CD4-positive, CD25-positive, alpha-beta regulatory T cell (primary cell): Measurements from ENCODE around the gene NID1. TPM values are rescaled to one million over a fixed set of nuclear protein-coding genes. Genes with fewer than 3 reads are reported as not detected.
"Not testable (repeated sequence)": the region's sequence is repeated elsewhere in the genome, so short reads cannot be mapped to it uniquely, and the experiment has no call there.

ENCODE experiments used
- ATAC-seq, 2 donors: fragments of 150-1000 bp; cut with Tn5 transposase; one replicate each; pipeline ENCODE4 v1.10.0; 2021; ENCODE audit warnings: low read depth in 2 of 2, moderate number of reproducible peaks in 2 of 2, moderate library complexity in 1 of 2
- DNase-seq, 3 donors: peaks; one replicate each; pipeline versions ENCODE4 v3.0.0 to v3.0.0-alpha.2; 2012 to 2022; ENCODE audit warnings: mixed read lengths in 1 of 3
- H3K27ac ChIP-seq: one replicate; pipeline ENCODE4 v1.7.0; 2013; ENCODE audit warnings: mild to moderate bottlenecking, low read length; ENCODE audit not compliant: insufficient read depth, poor library complexity, severe bottlenecking
- H3K27me3 ChIP-seq: one replicate; pipeline ENCODE4 v1.7.0; 2013; ENCODE audit warnings: low read length; ENCODE audit not compliant: control insufficient read depth, insufficient read depth
- H3K36me3 ChIP-seq: one replicate; pipeline ENCODE4 v1.7.0; 2013; ENCODE audit warnings: mild to moderate bottlenecking, low read length, moderate library complexity; ENCODE audit not compliant: control insufficient read depth, insufficient read depth
- H3K4me1 ChIP-seq: 2 replicates; pipeline ENCODE4 v1.7.0; 2013; ENCODE audit warnings: mild to moderate bottlenecking, low read length; ENCODE audit not compliant: insufficient read depth, control insufficient read depth, poor library complexity, severe bottlenecking
- H3K4me3 ChIP-seq: one replicate; pipeline ENCODE4 v1.7.0; 2013; ENCODE audit warnings: low read depth, mild to moderate bottlenecking, low read length, moderate library complexity
- H3K9me3 ChIP-seq, 2 experiments: 1 replicate in 1 of 2; 2 replicates in 1 of 2; pipeline ENCODE4 v1.7.0; 2013; ENCODE audit warnings: low read length in 2 of 2, mild to moderate bottlenecking in 1 of 2, moderate library complexity in 1 of 2; ENCODE audit not compliant: control insufficient read depth in 2 of 2
- H3K27ac Mint-ChIP-seq, 3 donors: one replicate each; pipeline ENCODE4 v1.8.0; 2020 to 2022; ENCODE audit warnings: mild to moderate bottlenecking in 3 of 3, mixed read lengths in 3 of 3, moderate library complexity in 2 of 3
- H3K27me3 Mint-ChIP-seq: one replicate; pipeline ENCODE4 v1.8.0; 2022; ENCODE audit warnings: mild to moderate bottlenecking, mixed read lengths
- H3K36me3 Mint-ChIP-seq: one replicate; pipeline ENCODE4 v1.8.0; 2020; ENCODE audit warnings: mixed read lengths
- H3K4me1 Mint-ChIP-seq, 4 donors: one replicate each; pipeline ENCODE4 v1.8.0; 2020 to 2022; ENCODE audit warnings: mixed read lengths in 4 of 4, mild to moderate bottlenecking in 1 of 4
- H3K4me3 Mint-ChIP-seq, 4 donors: one replicate each; pipeline ENCODE4 v1.8.0; 2020 to 2022; ENCODE audit warnings: mild to moderate bottlenecking in 4 of 4, mixed read lengths in 4 of 4, moderate library complexity in 3 of 4
- H3K9me3 Mint-ChIP-seq, 7 donors: one replicate each; pipeline ENCODE4 v1.8.0; 2020 to 2022; ENCODE audit warnings: mixed read lengths in 7 of 7, mild to moderate bottlenecking in 3 of 7, moderate library complexity in 2 of 7
- polyA plus RNA-seq, 4 donors: library from polyadenylated mRNA; unstranded; fragments of 300-500 nt; fragmentation: Illumina TruSeq; gene quantifications; one replicate each; pipeline ENCODE4 v1.2.3, GENCODE V29; 2021
- total RNA-seq: library from RNA; stranded (reverse); gene quantifications from one replicate; pipeline ENCODE4 v1.2.3, GENCODE V29; 2022

NID1 gene
- total and polyA plus RNA-seq, 5 donors from 2014 or later: 0.10 TPM; not detected in 4

GRCh38 chr1:236078993-236079392, 14.1 kb upstream of the NID1 start:
- Mint-ChIP-seq H3K27me3 (no peaks in the 10 kb centered on the region), H3K9me3 (peaks cover 0 to 6% (median 3%) of the 10 kb centered on the region in 7 donors), H3K4me3 (no peak overlapping the region), H3K4me1 (no peaks in the 10 kb centered on the region), H3K36me3 (no peaks in the 10 kb centered on the region), H3K27ac (no peak overlapping the region)
- DNase-seq: no peak
- no peak overlapping the region for H3K4me3 ChIP-seq
- no peak for ATAC-seq
- H3K4me1 ChIP-seq: no peaks in the 10 kb centered on the region
- no peak overlapping the region for H3K27ac ChIP-seq
- H3K9me3 ChIP-seq: no peaks in the 10 kb centered on the region
- H3K36me3 ChIP-seq: no peaks in the 10 kb centered on the region
- H3K27me3 ChIP-seq: no peaks in the 10 kb centered on the region

GRCh38 chr1:236078077-236078476, 13.2 kb upstream of the NID1 start:
- not testable (repeated sequence) for DNase-seq, H3K9me3 Mint-ChIP-seq, H3K36me3 ChIP-seq, H3K27me3 ChIP-seq, H3K9me3 ChIP-seq, H3K4me3 Mint-ChIP-seq, H3K27me3 Mint-ChIP-seq, H3K4me1 ChIP-seq, H3K27ac ChIP-seq, H3K27ac Mint-ChIP-seq, ATAC-seq, H3K4me3 ChIP-seq, H3K4me1 Mint-ChIP-seq, H3K36me3 Mint-ChIP-seq

DNA sequence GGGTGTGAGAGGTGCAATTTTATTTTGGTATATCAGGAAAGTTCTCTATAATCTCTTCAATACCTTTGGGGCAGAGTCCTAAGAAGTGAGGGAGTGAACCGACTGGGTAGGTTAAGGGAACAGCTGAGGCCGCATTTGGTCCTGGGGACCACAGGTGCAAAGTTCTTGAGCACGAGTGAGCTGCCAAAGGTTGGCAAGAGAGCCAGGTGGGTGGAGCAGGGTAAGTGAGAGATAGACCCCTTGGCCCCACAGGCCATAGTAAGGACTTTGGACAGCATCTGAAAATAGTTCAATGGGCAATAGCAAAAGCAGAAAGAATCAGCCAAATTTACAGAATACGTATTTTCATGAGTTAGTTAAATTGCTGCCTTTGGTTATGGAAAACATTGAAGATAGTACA, 11.0 kb upstream of the NID1 start:
- Histone ChIP-seq H3K4me3 (no peak overlapping the region), H3K4me1 (no peaks in the 10 kb centered on the region), H3K27me3 (no peaks in the 10 kb centered on the region), H3K9me3 (no peaks in the 10 kb centered on the region), H3K27ac (no peak overlapping the region), H3K36me3 (no peaks in the 10 kb centered on the region)
- H3K4me3 Mint-ChIP-seq: peak overlapping the region in 1 of 4 donors; percentile 58
- peaks cover 0 to 6% (median 3%) of the 10 kb centered on the region in 7 donors for H3K9me3 Mint-ChIP-seq
- no peak for DNase-seq
- no peaks in the 10 kb centered on the region for H3K36me3 Mint-ChIP-seq
- peak overlapping the region in 1 of 3 donors; percentile 71 for H3K27ac Mint-ChIP-seq
- peaks cover 6% of the 10 kb centered on the region for H3K27me3 Mint-ChIP-seq
- H3K4me1 Mint-ChIP-seq: no peaks in the 10 kb centered on the region
- ATAC-seq: no peak

DNA sequence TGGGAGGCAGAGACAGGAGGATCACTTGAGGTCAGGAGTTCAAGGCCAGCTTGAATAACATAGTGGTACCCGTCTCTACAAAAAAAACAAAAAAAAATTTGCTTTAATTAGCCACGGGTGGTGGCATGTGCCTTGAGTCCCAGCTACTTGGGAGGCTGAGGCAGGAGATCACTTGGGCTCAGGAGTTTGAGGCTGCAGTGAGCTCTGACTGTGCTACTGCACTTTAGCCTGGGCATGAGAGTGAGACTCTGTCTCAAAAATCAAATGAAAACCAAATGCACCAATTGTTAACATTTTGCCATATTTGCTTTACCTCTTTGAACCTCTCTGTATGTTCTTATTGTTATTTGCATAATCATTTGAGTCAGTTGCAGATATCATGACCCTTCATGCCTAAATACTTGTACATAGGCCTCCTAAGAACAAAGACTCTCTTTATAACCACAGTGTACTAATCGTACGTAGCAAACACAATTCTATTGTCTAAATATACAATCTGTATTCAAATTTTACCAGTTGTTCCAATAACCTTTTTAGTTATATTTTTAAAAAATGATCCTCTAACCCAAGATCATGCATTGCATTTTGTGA, 8.5 kb upstream of the NID1 start:
- Mint-ChIP-seq H3K4me3 (no peak overlapping the region), H3K27me3 (peaks cover 6% of the 10 kb centered on the region), H3K27ac (no peak overlapping the region), H3K4me1 (no peaks in the 10 kb centered on the region), H3K9me3 (peaks cover 0 to 6% (median 2%) of the 10 kb centered on the region in 7 donors), H3K36me3 (no peaks in the 10 kb centered on the region)
- H3K36me3 ChIP-seq: no peaks in the 10 kb centered on the region
- no peaks in the 10 kb centered on the region for H3K4me1 ChIP-seq
- ATAC-seq (no peak), DNase-seq (no peak)
- no peak overlapping the region for H3K27ac ChIP-seq
- no peak overlapping the region for H3K4me3 ChIP-seq
- no peaks in the 10 kb centered on the region for H3K9me3 ChIP-seq
- H3K27me3 ChIP-seq: no peaks in the 10 kb centered on the region

GRCh38 chr1:236072001-236072400, 7.1 kb upstream of the NID1 start:
- no peaks in the 10 kb centered on the region for H3K4me1 ChIP-seq
- Mint-ChIP-seq H3K27me3 (peaks cover 9% of the 10 kb centered on the region), H3K27ac (no peak overlapping the region), H3K4me3 (no peak overlapping the region), H3K36me3 (no peaks in the 10 kb centered on the region), H3K4me1 (peaks cover 0 to 4% (median 2%) of the 10 kb centered on the region in 4 donors), H3K9me3 (peaks cover 0 to 4% (median 0%) of the 10 kb centered on the region in 7 donors)
- H3K9me3 ChIP-seq: no peaks in the 10 kb centered on the region
- no peak overlapping the region for H3K4me3 ChIP-seq
- H3K27me3 ChIP-seq: no peaks in the 10 kb centered on the region
- no peaks in the 10 kb centered on the region for H3K36me3 ChIP-seq
- DNase-seq (no peak), ATAC-seq (no peak)
- no peak overlapping the region for H3K27ac ChIP-seq

DNA sequence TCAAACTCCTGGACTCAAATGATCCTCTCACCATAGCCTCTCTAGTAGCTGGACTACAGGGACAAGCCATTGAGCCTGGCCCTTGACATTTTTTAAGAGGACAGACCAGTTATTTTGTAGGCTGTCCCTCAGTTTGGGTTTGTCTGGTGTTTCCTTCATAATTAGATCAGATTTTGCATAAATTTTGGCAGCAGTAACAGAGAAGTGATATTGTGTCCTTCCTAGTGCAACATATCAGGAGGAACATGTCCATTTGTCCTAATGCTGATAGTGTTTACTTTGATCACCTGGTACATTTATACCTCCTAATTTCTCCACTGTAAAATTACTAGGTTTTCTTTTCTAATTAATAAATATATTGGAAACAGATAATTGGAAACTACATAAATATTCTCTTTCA, 5.9 kb upstream of the NID1 start:
- ATAC-seq (no peak), DNase-seq (no peak)
- H3K27me3 ChIP-seq: peaks cover 4% of the 10 kb centered on the region
- H3K4me1 ChIP-seq: peaks cover 8% of the 10 kb centered on the region
- peaks cover 0 to 2% (median 0%) of the 10 kb centered on the region in 7 donors for H3K9me3 Mint-ChIP-seq
- no peaks in the 10 kb centered on the region for H3K9me3 ChIP-seq
- H3K4me1 Mint-ChIP-seq: peaks cover 5 to 15% (median 14%) of the 10 kb centered on the region in 4 donors
- H3K36me3 ChIP-seq: no peaks in the 10 kb centered on the region
- H3K36me3 Mint-ChIP-seq: no peaks in the 10 kb centered on the region
- no peak overlapping the region for H3K27ac ChIP-seq
- H3K27me3 Mint-ChIP-seq: peaks cover 21% of the 10 kb centered on the region
- H3K4me3 Mint-ChIP-seq: no peak overlapping the region
- H3K4me3 ChIP-seq: no peak overlapping the region
- no peak overlapping the region for H3K27ac Mint-ChIP-seq

- Mint-ChIP-seq H3K27ac (no peak overlapping the region), H3K4me1 (peaks cover 5 to 19% (median 14%) of the 10 kb centered on the region in 4 donors), H3K27me3 (peaks cover 24% of the 10 kb centered on the region), H3K9me3 (peaks cover 0 to 2% (median 0%) of the 10 kb centered on the region in 7 donors), H3K36me3 (no peaks in the 10 kb centered on the region), H3K4me3 (no peak overlapping the region)
- Histone ChIP-seq H3K36me3 (no peaks in the 10 kb centered on the region), H3K27ac (no peak overlapping the region), H3K4me3 (no peak overlapping the region), H3K4me1 (peaks cover 15% of the 10 kb centered on the region), H3K9me3 (no peaks in the 10 kb centered on the region), H3K27me3 (peaks cover 5% of the 10 kb centered on the region)
- DNase-seq: no peak
- no peak for ATAC-seq
Observed at GRCh38 chr1:236069796-236070195, 4.9 kb upstream of the NID1 start.

DNA sequence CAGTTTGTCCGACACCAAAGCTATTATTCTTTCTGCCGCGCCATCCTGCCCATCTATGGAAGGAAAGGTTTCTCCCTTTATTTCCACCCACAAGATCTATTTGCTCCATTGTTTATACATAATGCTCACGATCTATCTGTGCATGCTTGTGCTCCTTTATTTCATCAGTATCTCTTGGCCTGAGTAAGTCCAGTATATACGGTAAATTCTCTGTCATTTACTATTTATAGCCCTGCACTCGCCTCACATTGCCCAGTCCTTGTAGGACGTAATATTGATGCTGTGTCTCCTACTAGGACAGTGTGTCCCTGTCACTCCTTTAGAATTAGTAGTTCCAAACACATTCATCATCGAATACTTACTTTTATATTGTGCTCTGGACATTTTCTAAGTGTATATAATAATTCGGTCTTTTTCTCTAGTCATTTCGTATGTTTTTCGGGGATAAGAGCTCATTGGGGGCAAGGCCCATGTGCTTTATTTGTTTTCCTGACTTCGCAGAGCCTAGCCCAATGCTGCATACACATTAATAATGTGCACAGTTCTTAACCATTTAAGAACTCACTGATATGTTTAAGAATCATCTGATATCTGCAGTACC, 3.1 kb upstream of the NID1 start:
- Histone ChIP-seq H3K27me3 (peaks cover 5% of the 10 kb centered on the region), H3K4me3 (no peak overlapping the region), H3K9me3 (no peaks in the 10 kb centered on the region), H3K4me1 (peaks cover 25% of the 10 kb centered on the region), H3K36me3 (no peaks in the 10 kb centered on the region), H3K27ac (no peak overlapping the region)
- H3K27me3 Mint-ChIP-seq: peaks cover 37% of the 10 kb centered on the region
- ATAC-seq (no peak), DNase-seq (no peak)
- H3K27ac Mint-ChIP-seq: peak overlapping the region in 1 of 3 donors; percentile 48
- no peak overlapping the region for H3K4me3 Mint-ChIP-seq
- no peaks in the 10 kb centered on the region for H3K36me3 Mint-ChIP-seq
- H3K9me3 Mint-ChIP-seq: peaks cover 0 to 2% (median 0%) of the 10 kb centered on the region in 7 donors
- H3K4me1 Mint-ChIP-seq: peaks cover 5 to 27% (median 20%) of the 10 kb centered on the region in 4 donors
